ENCODE data around the gene PJA1. TPM values are rescaled to one million over a fixed set of nuclear protein-coding genes. Genes with fewer than 3 reads are reported as not detected.

The PJA1 gene
- total RNA-seq, 1 donor from 2014 or later = 54.9 TPM

DNA sequence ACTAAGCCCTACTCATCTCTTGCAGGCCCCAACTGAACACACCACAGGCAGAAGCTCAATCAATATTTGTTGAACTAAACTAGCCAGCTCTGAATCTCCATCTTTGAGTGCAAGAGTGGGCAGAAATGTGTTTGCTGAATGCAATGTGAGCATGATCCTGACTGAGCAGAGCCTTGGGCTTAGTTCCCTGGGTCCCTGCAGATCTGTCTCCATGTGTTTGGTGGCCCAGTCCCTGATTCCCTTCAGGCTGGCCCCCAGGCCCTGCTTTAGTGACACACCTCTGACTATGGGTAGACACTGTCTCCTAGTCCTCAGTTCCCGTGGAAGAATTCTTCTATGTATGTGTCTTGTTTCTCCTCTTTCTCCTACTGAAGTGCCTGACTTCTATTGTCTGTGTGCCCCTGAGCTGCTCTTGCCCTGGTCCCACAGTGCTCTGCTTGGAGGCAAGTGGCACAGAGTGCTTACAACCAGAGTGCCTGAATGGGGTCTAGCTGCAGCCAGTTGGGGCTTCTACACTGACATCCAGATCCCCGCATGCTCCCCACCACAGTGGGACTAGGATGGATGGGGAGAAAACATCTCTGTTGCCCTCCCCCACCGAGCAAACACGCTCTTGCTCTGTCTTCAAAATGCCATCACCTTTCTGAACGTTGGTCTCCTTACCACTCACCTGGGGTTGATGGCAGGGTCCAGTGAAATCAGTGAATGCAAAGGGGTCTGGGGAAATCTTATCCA lies 9.3 kb downstream of the PJA1 start:
- peaks cover 6% of the 10 kb centered on the region for H3K4me1 Mint-ChIP-seq (ENCODE audit: low read depth, unreplicated experiment)

DNA sequence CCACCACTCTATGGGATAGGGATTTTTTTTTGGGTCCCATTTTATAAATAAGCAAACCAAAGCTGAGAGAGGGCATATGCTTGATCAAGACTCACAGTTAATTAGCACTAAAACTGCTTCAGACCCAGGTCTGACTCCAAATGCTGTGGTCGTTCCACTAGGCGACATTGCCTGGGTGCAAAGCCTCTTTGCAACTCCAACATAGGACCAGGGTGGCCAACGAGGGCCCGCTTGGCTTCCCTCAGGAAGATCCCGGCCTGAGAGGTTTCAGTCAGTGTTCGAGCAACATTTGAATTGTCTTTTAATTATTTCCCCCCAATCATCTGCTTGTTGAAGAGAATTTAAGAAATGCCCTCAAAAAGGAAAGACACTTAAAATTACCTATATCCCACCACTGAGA lies 11.2 kb downstream of the PJA1 start:
- no peak overlapping the region for H3K4me3 Mint-ChIP-seq (ENCODE audit: unreplicated experiment)
- no peaks in the 10 kb centered on the region for H3K27me3 Mint-ChIP-seq (ENCODE audit: unreplicated experiment)
- H3K4me1 Mint-ChIP-seq (ENCODE audit: low read depth, unreplicated experiment) = peaks cover under 1% of the 10 kb centered on the region
- H3K27ac Mint-ChIP-seq (ENCODE audit: unreplicated experiment) = no peak overlapping the region
- no peaks in the 10 kb centered on the region for H3K36me3 Mint-ChIP-seq (ENCODE audit: unreplicated experiment)
- H3K9me3 Mint-ChIP-seq (ENCODE audit: unreplicated experiment) = peaks cover 3% of the 10 kb centered on the region
- no peak for DNase-seq
- TF ChIP-seq, protein P1, sequence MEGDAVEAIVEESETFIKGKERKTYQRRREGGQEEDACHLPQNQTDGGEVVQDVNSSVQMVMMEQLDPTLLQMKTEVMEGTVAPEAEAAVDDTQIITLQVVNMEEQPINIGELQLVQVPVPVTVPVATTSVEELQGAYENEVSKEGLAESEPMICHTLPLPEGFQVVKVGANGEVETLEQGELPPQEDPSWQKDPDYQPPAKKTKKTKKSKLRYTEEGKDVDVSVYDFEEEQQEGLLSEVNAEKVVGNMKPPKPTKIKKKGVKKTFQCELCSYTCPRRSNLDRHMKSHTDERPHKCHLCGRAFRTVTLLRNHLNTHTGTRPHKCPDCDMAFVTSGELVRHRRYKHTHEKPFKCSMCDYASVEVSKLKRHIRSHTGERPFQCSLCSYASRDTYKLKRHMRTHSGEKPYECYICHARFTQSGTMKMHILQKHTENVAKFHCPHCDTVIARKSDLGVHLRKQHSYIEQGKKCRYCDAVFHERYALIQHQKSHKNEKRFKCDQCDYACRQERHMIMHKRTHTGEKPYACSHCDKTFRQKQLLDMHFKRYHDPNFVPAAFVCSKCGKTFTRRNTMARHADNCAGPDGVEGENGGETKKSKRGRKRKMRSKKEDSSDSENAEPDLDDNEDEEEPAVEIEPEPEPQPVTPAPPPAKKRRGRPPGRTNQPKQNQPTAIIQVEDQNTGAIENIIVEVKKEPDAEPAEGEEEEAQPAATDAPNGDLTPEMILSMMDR (IDR thresholded peaks at IDR 0.05; ENCODE audit: partially characterized antibody, unreplicated experiment) = no peak

More for the DNA sequence above, 9.3 kb downstream of the PJA1 start:
- H3K36me3 Mint-ChIP-seq (ENCODE audit: unreplicated experiment) = no peaks in the 10 kb centered on the region
- H3K27ac Mint-ChIP-seq (ENCODE audit: unreplicated experiment) = no peak overlapping the region
- H3K9me3 Mint-ChIP-seq (ENCODE audit: unreplicated experiment) = peaks cover 3% of the 10 kb centered on the region
- no peak overlapping the region for H3K4me3 Mint-ChIP-seq (ENCODE audit: unreplicated experiment)
- TF ChIP-seq, protein P1 (IDR thresholded peaks at IDR 0.05; ENCODE audit: partially characterized antibody, unreplicated experiment) = no peak
- H3K27me3 Mint-ChIP-seq (ENCODE audit: unreplicated experiment) = no peaks in the 10 kb centered on the region
- DNase-seq = no peak

DNA sequence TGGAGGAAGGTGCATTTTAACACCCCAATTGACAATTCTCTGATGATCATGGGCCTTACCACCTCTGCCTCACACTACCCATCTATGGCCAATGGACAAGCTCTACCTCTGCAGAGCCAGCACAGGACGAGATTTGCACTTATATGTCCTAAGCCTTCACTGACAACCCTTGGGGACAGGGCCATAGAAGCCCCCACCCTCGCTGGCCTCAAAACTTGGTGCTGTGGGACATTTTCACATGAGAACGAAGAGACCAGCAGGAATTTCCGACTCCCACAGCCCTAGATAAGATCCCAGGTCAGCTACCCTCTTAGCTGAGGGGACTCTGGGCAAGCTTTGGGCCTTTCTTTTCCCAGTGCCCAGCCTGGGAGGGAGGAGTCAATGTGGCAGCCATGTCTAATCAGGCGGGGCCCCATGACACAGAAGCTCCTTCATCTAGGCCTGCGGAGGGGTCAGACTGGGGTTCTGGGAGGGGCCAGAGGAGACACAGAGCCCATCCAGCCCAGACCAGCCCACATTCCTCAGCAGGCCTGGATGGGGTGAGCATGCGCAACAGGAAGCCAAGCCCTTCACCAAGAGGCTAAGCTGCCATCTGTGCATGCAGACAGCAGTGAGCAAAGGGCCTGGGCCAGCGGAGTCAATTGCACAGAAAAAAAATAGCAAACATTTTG lies 12.1 kb downstream of the PJA1 start:
- peaks cover 3% of the 10 kb centered on the region for H3K9me3 Mint-ChIP-seq (ENCODE audit: unreplicated experiment)
- DNase-seq = no peak
- H3K4me1 Mint-ChIP-seq (ENCODE audit: low read depth, unreplicated experiment) = no peaks in the 10 kb centered on the region
- no peak overlapping the region for H3K27ac Mint-ChIP-seq (ENCODE audit: unreplicated experiment)
- H3K4me3 Mint-ChIP-seq (ENCODE audit: unreplicated experiment) = no peak overlapping the region
- no peaks in the 10 kb centered on the region for H3K36me3 Mint-ChIP-seq (ENCODE audit: unreplicated experiment)
- TF ChIP-seq, protein P1 (IDR thresholded peaks at IDR 0.05; ENCODE audit: partially characterized antibody, unreplicated experiment) = no peak
- no peaks in the 10 kb centered on the region for H3K27me3 Mint-ChIP-seq (ENCODE audit: unreplicated experiment)

DNA sequence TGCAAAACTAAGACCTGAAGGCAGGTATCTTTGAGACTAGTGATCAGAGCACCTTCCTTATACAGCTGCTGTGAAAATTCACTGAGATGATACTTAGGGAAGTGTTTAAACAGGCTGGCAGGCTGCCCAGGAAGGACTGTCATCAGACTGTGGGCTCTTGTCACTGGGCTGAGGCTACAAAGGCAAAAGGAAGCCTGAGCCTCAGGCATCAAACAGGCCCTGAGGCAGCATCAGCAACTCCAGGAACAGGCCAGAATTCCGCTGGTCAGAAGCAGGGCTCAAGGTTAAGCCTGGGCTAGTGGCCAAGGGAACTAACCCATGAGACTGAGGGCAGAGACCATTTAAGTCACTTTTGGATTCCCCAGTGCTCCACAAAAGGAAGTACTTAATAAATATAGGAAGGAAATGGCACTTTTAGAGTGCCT lies 12.8 kb downstream of the PJA1 start:
- no peaks in the 10 kb centered on the region for H3K36me3 Mint-ChIP-seq (ENCODE audit: unreplicated experiment)
- H3K4me1 Mint-ChIP-seq (ENCODE audit: low read depth, unreplicated experiment) = no peaks in the 10 kb centered on the region
- TF ChIP-seq, protein P1 (IDR thresholded peaks at IDR 0.05; ENCODE audit: partially characterized antibody, unreplicated experiment) = no peak
- H3K27me3 Mint-ChIP-seq (ENCODE audit: unreplicated experiment) = no peaks in the 10 kb centered on the region
- no peak overlapping the region for H3K27ac Mint-ChIP-seq (ENCODE audit: unreplicated experiment)
- no peak for DNase-seq
- H3K4me3 Mint-ChIP-seq (ENCODE audit: unreplicated experiment) = no peak overlapping the region
- H3K9me3 Mint-ChIP-seq (ENCODE audit: unreplicated experiment) = peaks cover 3% of the 10 kb centered on the region

DNA sequence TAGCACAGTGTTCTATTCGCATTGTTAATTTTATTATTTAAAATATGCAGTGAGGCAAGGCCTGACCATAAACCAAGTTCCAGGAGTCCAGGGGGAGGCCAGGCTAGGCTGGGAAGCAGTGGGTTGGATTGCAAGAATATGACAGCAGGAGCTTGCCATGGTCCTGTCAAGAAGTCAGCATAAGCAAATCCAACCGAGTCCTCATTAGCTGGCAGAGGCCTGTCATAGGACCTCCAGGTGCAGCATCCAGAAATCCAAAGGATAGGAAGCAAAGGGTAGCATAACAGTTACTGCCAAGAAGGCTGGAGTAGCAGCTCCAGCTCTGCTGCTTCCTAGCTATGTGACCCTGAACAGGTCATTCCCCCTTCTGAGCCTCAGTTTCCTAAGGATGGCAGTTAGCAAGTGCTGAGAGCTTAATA lies 13.4 kb downstream of the PJA1 start:
- Mint-ChIP-seq H3K36me3 (ENCODE audit: unreplicated experiment) (no peaks in the 10 kb centered on the region), H3K4me3 (ENCODE audit: unreplicated experiment) (no peak overlapping the region), H3K4me1 (ENCODE audit: low read depth, unreplicated experiment) (no peaks in the 10 kb centered on the region), H3K27me3 (ENCODE audit: unreplicated experiment) (no peaks in the 10 kb centered on the region), H3K27ac (ENCODE audit: unreplicated experiment) (no peak overlapping the region), H3K9me3 (ENCODE audit: unreplicated experiment) (peaks cover 3% of the 10 kb centered on the region)
- DNase-seq = no peak
- TF ChIP-seq, protein P1 (IDR thresholded peaks at IDR 0.05; ENCODE audit: partially characterized antibody, unreplicated experiment) = no peak
